CD4-positive, alpha-beta T cell treated with Interleukin-4 for 4 hours (primary cell): ENCODE results near the gene IGFALS.

Source experiments
- DNase-seq: peaks from one replicate; pipeline ENCODE4 v3.0.0-alpha.2; 2020

Gene IGFALS

DNA sequence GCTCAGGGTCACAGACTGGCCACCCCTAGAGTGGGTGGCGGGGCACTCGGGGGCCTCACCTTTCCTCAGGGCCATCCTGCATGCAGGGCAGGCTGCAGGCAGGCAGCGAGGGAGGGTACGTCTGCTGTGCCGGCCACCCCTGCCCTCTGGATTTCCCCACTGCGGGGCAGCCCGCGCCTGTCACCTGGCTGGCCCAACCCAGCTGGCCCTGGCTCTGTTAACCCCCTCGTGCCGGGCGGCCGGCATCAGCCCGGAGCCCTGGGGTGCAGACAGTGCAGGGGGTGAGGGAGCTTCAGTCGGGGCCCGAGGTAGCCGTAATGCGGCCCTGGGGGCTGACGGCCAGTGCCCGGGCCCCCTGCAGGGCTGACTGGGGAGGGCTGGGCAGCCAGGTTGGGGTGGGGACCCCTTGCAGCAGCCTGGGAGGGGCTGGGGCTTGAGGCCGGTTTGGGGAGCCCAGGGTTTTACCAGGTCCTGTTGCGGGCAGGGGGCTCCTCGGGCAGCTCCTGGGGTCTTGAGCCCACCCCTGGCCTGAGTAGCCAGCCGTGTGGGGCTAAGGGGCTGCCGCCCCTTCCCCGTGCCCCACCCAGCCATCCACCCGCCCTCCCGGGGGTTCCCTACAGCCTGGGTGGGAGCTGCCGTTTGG lies at the start of gene IGFALS:
Gene IGFALS (minus strand): TSS at position 128 of the 643 bp plus-strand sequence. CDS start 53 bp downstream, at position 75.
- DNase-seq: no peak

DNA sequence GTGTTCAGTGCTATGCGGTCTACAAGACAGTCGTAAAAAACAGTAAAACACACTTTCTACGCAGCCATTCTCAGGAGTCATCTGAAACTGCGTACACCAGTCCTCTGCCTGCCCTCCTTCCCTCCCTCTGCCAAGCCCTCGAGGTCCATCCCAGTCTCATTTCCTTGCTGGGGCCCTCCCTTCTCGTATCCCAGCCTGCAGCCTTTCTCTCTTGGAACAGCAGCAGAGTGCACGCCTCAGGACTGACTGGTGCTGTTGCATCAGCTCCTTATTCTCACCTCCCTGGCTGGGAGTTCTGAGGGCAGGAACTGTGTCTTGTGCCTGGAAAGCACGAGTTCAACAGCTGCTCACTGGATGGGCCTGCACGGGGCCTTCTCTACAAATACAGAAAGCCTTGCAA lies 46.0 kb upstream of the IGFALS start:
- no peak for DNase-seq

DNA sequence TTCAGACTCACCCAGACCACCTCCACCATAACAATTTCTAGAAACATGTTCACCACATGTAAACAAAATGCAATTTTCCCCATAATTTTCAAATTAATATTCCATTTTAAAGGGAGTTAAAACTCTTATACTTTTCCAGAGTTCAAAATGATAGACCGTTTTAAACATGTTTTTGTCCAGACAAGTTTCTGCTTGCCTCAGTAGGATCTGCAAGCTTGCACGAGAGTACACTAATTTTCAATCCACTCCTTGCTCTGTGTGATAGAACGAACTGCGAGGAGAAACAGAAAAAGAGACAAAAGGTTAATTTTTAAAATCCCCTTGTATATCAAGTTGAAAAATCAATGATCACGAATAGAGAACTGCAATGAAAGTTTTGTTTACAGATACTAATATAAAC lies 40.6 kb upstream of the IGFALS start:
- DNase-seq: no peak

DNA sequence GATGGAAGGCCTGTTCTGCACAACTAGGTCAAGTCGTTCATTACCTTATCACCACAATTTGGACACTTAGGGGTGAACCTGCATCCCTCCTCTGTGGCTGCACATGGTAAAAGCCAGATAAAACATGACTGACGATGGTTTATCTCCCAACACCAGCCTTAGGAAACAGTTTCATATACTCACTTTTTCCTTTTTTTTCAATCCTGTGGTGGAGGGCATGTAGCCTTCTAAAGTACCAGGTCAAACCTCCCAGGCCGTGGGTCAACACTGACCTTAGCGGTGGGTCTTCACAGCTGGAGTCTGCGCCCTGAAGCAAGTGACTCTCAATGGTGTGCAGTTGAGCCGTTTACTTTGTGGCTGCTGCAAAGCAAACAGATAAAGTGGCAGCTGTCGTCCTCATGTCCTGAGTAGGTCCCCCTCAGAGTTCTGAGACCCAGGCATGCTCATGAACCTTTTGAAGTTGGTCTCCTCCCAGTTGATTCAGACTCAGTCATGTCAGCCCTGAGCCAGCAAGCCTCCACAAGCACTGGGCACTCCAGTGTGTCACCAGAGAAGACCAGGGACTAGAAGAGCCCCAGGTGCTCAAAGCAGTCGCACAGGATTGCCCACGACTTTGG lies 39.4 kb upstream of the IGFALS start:
- no peak for DNase-seq

DNA sequence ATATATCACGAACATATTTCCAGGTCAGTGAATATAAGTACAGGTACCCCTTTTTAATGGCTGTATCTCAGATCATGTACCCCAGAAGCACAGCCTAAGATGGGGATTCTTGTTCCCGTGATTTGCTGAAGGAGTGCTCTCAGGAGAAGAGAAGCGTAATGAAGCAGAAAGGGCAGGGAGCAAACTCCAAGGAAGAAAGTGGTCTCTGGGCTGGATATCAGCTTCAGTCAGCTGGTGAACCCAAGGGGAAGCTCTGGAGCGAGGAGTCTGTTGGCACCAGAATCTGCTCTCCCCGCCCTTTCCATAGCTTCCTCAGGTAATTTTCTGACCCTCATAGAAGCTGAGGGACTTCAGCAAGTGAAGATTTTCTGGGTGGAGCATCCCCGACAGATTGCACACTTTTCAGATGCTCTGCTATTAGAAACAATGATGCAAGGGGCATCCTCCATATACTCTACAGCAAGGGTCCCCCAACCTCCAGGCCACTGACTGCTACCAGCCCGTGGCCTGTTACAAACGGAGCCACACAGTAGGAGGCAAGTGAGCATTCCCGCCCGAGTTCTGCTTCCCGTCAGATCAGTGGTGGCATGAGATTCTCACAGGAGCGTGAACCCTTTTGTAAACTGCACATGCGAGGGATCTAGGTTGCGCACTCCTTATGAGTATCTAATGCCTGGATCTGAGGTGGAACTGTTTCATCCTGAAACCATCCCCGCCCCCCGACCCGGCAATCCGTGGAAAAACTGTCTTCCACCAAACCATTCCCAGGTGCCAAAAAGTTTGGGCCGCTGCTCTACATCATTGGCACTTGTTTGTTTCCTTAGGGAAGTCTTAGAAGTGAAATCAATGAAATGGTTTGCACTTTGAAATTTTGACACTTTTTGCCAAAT lies 37.9 kb upstream of the IGFALS start:
- no peak for DNase-seq

DNA sequence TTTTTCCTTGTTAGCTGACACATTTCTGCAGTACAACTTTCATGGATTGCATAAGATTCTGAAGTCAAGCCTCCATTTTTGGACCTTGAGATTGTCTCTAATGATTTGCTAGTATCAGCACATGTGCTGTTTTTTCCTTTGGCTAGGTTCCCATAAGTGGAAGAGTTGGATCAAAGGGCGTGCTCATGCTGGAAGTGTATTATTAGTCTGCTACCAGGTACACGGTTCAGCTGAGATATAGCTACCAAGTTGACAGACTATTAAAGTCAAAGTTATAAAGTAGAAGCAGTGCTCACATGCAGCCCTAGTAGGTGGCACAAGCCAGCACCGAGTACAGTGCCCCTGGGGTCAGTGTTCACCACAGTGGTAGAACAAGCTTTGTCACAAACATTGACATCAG lies 36.7 kb upstream of the IGFALS start:
- no peak for DNase-seq

DNA sequence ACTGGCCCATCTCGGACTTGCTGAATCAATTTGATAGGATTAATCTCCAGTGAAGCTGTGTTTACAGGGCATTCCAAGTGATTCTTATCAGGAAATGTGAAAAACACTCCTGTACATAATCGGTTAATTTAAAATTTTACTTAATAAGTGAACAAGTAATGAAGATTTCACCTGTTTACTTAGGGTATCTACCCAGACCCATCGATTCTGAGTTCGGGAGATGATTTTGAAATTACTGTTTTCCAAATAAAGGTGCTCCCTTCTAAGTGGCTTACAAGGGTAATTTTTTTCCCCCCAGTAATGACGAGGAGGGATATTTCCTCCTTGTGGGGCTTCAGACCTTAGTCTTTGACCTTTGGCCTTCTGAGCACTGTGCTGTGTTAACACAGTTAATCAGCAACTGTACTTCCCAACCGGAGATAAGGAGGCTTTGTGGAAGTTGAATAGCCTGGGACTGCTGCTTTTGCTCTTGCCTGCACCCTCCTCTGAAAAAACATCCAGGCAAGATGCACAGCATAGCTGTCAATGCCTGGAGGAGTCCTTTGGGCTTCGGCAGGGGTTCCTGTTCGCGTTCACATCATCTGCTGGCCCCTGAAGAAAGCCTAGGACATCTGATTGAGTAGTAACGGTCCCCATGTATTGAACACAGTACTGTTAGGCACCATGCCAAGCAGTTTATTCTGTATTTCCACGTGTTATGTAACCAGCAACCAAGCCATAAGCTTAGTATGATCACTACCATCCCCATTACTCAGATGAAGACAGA lies 35.3 kb upstream of the IGFALS start:
- DNase-seq: no peak

DNA sequence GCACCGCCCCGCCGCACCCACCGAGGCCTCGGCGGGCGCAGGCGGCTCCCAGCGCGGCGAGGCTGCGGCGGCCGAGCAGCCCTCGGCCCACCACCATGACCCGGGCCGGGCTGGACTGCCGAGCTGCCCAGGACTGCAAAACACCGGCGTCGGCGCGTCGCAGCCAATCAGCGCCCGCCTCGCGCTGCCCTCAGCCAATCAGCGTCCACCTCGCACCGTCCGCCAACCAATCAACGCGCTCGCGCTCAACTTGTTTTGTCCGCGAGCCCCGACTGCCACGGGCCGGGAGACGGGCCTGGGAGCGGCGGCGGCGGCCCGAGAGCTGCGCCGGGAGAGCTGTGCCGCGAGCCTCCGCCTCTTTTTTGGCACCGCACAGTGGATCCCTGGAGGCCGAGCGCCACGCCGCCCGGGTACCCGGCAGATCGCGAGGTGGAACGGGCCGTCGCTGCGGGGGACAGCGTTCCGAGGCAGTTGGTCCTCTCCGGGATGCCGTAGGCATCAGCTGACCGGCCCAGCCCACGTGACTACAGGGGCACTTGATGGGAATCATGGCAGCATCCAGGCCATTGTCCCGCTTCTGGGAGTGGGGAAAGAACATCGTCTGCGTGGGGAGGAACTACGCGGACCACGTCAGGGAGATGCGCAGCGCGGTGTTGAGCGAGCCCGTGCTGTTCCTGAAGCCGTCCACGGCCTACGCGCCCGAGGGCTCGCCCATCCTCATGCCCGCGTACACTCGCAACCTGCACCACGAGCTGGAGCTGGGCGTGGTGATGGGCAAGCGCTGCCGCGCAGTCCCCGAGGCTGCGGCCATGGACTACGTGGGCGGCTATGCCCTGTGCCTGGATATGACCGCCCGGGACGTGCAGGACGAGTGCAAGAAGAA lies 33.4 kb upstream of the IGFALS start, which contains the start of the genes FAHD1 and HAGH:
Gene FAHD1 (plus strand): TSS at position 516 of the 883 bp plus-strand sequence. CDS start 33 bp downstream, at position 549.
Gene HAGH (minus strand): TSS at position 135 of the 883 bp plus-strand sequence. CDS start 38 bp downstream, at position 97.
- DNase-seq: peak; percentile 92

DNA sequence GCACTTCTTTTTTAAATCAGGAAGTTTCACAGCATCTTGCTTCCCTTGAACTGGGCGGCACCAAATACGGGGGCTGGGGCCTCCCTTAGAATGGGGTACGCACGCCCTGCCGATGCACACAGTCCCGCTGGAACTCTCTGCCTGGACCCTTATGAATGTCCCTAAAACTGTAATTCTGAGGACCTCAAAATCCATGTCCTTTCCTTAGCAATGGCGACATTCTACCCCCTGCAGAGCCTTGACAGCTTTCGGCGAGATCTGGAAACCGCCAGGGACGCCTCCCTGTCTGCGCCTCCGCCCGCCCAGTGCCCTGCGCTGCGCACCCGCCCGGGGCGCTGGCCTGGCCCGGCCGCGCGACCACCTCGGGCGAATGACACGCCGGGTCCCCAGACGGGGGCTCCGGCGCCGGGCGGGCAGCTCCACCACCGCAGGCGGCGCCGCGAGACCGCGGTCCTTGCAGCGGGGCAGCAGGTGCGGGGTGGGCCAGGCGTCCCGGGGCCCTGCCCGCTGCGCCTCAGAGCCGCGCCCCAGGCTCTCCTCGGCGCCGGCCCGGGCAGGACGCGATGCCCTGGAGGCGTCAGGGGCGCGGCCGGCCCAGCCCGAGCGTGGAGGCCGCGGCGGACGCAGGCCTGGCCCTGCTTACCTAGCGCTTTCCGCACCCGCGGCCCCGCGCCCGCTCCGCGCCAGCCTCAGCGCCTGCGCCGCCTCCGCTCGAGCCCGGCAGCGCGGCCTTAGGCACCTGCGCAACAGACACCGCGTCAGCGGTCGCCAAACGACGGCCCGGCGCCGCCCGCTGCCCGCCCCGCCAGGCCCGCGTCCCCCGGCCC lies 32.6 kb upstream of the IGFALS start:
- peak; percentile 65 for DNase-seq

DNA sequence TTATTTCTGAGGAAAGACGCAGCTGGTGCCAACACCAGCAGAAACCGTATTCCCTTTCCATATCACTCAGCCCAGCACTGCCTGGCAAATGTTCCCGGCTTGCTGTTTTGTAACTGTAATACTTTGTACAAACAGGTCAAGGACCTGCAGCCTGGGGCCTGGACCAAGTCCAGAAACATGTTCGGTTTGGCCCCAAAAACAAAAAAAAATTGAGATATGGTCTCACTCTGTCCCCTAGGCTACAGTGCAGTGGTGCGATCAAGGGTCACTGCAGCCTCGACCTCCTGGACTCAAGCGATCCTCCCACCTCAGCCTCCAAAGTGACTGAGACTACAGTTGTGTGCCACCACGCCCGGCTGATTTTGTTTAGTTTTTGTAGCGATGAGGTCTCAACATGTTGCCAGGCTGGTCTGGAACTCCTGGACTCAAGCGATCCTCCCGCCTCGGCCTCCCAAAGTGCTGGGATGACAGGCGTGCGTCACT lies 31.9 kb upstream of the IGFALS start:
- no peak for DNase-seq

DNA sequence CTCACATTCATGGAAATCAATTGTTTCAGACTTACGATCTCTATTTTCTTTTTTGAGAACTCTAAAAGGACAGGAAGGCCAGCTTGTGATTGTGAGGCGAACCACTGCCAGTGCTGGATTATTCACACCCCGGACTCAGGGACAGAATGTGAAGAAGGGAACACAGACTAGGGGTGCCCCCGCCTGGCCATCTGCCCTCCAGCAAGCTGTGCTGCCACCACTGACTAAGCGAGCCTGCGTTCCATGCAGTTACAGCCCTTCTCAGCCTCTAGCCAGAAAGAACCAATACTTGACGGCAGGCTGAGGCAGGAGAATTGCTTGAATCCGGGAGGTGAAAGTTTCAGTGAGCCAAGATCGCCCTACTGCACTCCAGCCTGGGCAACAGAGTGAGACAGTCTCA lies 30.3 kb upstream of the IGFALS start:
- no peak for DNase-seq

DNA sequence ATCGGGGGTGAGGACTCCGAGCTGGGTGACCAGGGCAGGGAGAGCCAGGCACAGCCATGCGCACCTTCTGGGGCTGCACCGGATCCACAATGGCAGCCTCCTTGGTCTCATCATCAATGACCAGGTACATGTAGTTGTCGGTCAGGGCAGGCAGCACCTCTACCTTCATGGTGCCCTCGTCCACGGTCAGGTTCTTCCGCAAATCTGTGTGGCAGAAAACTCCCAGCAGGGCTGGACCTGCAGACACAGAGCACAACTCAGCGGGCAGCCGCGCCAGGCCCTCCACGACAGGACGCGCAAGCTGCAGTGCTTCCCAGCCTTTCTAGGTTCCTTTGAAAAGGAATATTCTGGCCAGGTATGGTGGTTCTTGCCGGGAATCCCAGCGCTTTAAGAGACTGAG lies 29.3 kb upstream of the IGFALS start:
- DNase-seq: no peak

DNA sequence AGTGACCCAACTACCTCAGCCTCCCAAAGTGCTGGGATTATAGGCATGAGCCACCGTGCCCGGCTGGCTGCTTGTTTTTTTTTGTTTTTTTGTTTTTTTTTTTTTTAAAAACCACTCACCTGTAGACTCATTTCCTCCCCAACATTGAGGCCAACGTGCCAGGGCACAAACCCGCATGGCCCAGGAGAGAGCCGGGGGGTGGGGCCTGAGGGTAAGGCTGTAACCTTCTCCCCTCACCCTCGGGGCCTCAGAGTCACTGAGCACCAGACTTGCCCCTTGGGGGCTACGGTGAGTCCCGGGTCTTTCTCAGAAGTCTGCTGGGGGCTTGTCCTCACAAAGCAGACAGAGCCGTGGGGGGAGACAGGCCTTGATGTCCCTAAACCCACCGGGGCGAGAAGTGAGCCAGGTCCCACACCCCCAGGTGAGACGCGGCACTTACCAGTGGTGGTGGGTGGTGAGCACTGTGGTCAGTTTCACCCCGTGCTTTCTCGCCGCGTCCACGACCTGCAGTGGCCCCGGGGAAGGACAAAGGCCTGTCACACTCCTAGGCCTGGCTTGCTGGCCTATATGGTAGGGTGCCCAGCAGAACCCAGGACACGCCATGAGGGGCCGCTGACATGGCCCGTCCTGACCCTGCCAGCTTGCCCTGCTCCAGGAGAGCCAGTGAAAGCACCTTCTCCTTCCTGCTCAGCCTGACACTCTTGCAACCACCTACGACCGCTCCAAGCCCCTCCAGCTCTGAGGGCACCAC lies 28.5 kb upstream of the IGFALS start:
- no peak for DNase-seq

DNA sequence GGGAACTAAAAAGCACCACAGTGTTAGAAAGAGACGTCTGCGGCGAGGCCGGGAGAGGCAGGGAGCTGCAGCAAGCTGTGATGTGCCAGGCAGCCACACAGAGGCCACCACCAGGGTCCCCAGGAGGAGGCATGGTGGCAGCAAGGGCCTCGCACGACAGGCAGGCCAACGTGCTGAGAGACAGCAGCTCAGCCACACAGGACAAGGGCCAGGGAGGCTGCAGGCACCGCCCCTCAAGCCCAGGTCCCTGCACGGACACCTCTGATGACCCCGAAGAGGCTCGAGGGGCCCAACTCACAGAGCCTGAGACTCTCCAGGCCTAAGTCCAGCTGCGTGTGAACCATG lies 27.4 kb upstream of the IGFALS start:
- DNase-seq: no peak

DNA sequence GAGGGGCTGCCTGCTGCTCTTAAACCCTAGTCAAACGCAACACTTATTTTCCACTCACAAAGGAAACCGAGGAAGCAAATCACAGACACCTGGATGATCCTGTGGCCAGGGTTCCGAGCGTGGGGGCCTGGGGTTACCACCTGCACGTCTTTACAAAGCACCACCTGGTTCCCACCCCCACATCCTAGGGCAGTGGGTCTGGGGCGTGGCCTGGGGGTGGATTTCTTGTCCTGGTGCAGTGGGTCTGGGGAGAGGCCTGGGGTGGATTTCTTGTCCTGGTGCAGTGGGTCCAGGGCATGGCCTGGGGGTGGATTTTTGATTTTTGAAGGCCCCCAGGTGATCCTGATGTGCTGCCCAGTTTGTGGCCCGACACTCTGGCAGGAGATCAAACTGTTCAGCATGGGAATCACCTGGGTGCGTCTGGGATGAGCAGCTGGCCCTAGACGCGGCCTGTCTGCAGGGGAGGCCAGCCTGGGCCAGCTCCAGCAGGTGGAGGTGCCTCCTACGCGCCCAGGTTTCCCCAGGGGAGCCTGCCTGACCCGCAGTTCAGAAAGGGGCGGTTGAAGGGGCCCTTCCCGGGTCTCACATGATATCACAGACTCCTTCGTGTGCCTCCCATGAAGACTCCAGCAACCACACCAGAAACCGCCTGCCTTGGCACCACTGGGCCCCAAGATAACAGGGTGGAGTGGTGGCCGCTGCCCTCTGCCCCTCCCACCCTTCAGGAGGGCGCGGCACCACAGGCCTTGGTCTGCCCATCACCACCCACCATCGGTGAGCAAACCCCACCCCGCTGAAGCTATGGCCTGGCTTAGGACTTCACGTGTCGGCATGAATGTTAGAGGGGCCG lies 26.8 kb upstream of the IGFALS start:
- DNase-seq: no peak

DNA sequence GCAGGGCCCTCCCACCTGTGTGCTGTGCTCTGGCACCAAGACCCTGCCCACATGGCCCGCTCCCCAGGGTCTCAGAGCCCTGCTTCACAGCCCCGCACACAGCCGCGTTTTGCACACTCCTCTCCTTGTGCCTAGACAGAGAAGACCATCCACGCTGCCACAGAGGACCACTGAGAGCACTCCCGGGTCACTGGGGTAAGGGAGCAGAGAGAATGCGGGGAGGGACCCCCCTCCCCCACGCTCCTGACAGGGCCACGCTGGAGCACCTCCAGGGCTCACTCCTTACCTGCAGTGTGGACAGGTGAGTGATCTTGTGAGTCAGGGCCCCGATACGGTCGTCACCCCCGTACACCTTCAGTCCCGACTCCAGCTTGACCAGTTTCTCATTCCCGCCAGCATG lies 26.1 kb upstream of the IGFALS start:
- no peak for DNase-seq

DNA sequence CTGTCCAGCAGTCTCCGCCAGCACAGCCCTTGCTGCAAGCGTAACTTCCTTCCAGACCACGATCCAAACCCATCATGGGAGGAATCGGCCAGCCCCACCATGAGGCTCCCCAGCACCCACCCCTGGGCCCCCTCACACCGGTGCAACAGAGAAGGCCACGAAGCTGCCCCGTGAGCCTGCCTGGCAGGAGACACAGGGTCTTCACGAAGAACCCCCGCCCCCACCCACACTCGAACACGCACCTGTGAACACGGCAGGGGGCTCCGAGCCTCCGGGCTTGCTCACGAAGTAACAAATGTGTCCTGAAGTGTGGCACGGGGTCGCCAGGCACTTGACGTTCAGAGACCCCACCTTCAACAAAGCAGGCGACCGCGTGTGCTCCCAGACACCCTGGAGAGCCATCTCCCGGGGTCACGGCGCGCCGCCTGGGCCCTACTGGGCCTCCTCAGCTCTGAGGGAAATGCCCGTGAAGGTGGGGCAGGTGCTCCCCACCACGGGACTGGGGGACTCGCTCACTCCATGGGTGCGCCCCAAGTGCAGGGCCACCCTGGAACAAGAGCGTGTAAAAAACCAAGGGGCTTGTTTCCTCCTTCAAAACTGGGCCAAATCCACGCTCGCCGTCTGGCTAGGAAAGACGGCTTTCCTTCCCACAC lies 25.5 kb upstream of the IGFALS start:
- no peak for DNase-seq

DNA sequence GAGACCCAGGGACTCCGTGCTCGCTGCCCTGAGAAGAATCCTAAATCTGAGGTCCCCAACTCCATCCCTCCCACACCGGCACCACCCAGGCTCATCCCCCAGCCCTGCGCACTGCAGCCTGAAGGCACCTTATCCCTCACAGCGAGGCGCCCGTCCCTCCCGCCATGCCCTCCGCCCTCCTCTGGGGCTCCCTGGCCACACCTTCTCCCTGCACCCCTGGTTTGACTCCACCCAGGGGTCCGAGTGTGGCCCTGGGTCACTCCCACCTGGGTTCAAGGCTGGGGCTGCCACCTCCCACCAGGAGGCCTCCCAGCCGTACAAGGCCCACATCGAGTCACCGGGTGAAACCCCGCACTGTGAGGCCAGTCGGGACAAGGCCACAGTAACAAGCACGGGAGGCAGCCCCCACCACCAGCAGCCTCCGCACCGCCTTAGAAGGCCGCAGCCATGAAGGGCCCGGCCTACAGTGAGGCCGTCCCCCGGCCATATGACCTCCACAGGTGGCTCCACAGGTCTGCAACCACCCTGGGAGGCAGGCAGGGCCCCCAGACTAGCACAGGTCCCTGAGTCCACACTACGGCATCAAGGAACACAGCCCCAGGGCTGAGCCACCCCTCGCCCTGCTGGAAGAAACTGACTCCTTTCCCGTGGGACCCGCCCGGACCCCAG lies 24.8 kb upstream of the IGFALS start:
- DNase-seq: no peak
